ENCODE measurements around the gene RHOG. TPM values are rescaled to one million over a fixed set of nuclear protein-coding genes. Genes with fewer than 3 reads are reported as not detected.

The RHOG gene
- total RNA-seq, 1 experiment from 2014 or later = 33.6 TPM

DNA sequence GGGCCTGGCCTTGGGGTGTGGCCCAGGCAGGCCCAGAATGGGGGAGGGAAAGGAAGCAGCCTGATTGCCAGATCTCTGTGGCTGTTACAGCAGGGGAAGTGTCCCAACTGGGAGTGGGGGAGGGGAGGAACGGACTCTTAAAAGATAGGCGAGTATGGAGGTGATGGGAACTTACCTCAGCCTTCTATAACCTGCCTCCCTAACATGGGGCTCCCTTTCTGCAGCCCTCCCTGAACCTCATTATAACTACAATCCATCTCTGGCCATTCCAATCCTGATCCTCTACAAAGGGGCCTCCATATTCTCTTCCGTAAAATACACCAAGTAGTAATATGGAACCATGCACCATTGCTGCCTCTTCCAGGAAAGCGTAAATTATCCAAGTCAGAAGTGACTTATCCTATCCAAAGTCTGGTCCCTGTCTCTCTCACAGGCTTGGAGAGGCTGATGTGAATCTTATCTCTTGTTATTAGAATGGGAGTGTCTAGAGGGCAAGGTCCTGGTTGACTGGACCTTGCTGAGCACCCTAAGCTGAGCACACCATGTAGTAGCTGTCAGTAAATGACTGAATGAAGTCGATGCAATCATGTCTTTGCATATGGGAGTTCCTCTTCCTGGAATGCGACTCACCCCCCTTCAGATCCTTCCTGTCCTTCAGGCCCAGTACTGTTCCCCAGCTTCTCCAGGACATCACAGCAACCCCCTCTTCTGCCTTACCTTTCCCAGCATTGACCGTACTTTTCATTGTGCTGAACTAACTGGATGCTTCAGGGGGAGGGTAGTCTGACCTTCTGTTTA, 5.9 kb downstream of the RHOG start:
- Mint-ChIP-seq H3K36me3 (peaks cover 16% of the 10 kb centered on the region), H3K27me3 (ENCODE audit: low read depth) (no peaks in the 10 kb centered on the region), H3K27ac (no peak overlapping the region), H3K9me3 (no peaks in the 10 kb centered on the region), H3K4me3 (peak overlapping the region; percentile 10), H3K4me1 (peaks cover 53% of the 10 kb centered on the region)
- TF ChIP-seq, protein P1, sequence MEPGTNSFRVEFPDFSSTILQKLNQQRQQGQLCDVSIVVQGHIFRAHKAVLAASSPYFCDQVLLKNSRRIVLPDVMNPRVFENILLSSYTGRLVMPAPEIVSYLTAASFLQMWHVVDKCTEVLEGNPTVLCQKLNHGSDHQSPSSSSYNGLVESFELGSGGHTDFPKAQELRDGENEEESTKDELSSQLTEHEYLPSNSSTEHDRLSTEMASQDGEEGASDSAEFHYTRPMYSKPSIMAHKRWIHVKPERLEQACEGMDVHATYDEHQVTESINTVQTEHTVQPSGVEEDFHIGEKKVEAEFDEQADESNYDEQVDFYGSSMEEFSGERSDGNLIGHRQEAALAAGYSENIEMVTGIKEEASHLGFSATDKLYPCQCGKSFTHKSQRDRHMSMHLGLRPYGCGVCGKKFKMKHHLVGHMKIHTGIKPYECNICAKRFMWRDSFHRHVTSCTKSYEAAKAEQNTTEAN (CRISPR knock-in tag; IDR thresholded peaks at IDR 0.05) = no peak
- TF ChIP-seq ZNF219 (CRISPR knock-in tag; IDR thresholded peaks at IDR 0.05; ENCODE audit: borderline replicate concordance) = no peak
- TF ChIP-seq, protein P2, sequence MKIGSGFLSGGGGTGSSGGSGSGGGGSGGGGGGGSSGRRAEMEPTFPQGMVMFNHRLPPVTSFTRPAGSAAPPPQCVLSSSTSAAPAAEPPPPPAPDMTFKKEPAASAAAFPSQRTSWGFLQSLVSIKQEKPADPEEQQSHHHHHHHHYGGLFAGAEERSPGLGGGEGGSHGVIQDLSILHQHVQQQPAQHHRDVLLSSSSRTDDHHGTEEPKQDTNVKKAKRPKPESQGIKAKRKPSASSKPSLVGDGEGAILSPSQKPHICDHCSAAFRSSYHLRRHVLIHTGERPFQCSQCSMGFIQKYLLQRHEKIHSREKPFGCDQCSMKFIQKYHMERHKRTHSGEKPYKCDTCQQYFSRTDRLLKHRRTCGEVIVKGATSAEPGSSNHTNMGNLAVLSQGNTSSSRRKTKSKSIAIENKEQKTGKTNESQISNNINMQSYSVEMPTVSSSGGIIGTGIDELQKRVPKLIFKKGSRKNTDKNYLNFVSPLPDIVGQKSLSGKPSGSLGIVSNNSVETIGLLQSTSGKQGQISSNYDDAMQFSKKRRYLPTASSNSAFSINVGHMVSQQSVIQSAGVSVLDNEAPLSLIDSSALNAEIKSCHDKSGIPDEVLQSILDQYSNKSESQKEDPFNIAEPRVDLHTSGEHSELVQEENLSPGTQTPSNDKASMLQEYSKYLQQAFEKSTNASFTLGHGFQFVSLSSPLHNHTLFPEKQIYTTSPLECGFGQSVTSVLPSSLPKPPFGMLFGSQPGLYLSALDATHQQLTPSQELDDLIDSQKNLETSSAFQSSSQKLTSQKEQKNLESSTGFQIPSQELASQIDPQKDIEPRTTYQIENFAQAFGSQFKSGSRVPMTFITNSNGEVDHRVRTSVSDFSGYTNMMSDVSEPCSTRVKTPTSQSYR (CRISPR knock-in tag; IDR thresholded peaks at IDR 0.05) = peak; percentile 65; the same call in 1 of the 2 replicates
- CTCF ChIA-PET = interaction anchor here (1.0 to 4.7 kb wide), 5 partner anchors 10 to 26 kb away, joined by 4 to 34 read pairs (median 5); partner anchors contain the start of gene STIM1
- ATAC-seq (peak; percentile 53), DNase-seq (ENCODE audit: low spot score) (peak; percentile 28)
- POLR2A ChIA-PET = no interaction called here

DNA sequence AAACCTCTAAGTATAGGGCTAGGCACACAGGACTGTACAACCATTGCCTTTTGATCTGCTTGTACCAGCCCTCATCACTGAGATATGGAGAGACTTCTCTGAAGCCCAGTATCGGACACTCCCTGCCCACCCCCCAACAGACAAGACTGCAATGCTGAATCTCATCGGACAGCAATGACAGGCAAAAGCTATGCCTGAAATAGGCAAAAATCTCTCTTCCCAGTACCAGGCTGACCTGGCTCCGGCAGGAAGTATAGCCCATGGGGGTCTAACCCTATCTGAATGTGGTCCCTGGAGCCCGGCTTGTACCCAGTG, 6.5 kb downstream of the RHOG start:
- POLR2A ChIA-PET = no interaction called here
- Mint-ChIP-seq H3K4me3 (no peak overlapping the region), H3K36me3 (peaks cover 17% of the 10 kb centered on the region), H3K27me3 (ENCODE audit: low read depth) (no peaks in the 10 kb centered on the region), H3K27ac (peak overlapping the region; percentile 67; the same call in 1 of the 2 replicates), H3K4me1 (peaks cover 48% of the 10 kb centered on the region), H3K9me3 (no peaks in the 10 kb centered on the region)
- DNase-seq (ENCODE audit: low spot score) (no peak), ATAC-seq (no peak)
- TF ChIP-seq, protein P3, sequence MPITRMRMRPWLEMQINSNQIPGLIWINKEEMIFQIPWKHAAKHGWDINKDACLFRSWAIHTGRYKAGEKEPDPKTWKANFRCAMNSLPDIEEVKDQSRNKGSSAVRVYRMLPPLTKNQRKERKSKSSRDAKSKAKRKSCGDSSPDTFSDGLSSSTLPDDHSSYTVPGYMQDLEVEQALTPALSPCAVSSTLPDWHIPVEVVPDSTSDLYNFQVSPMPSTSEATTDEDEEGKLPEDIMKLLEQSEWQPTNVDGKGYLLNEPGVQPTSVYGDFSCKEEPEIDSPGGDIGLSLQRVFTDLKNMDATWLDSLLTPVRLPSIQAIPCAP (CRISPR knock-in tag; IDR thresholded peaks at IDR 0.05) = no peak
- TF ChIP-seq MYBL2 (CRISPR knock-in tag; IDR thresholded peaks at IDR 0.05) (no peak), ZNF396 (CRISPR knock-in tag; IDR thresholded peaks at IDR 0.05; ENCODE audit: borderline replicate concordance) (no peak), FOXP1 (CRISPR knock-in tag; IDR thresholded peaks at IDR 0.05; ENCODE audit: borderline replicate concordance) (no peak), ZNF263 (CRISPR knock-in tag; IDR thresholded peaks at IDR 0.05; ENCODE audit: low read depth) (no peak), ZNF219 (CRISPR knock-in tag; IDR thresholded peaks at IDR 0.05; ENCODE audit: borderline replicate concordance) (no peak), TCF7 (CRISPR knock-in tag; IDR thresholded peaks at IDR 0.05; ENCODE audit: low read depth) (no peak), ZNF232 (CRISPR knock-in tag; IDR thresholded peaks at IDR 0.05) (no peak), NFYB (CRISPR knock-in tag; conservative IDR thresholded peaks at IDR 0.05; ENCODE audit: low read depth) (no peak), ESRRA (CRISPR knock-in tag; IDR thresholded peaks at IDR 0.05; ENCODE audit: borderline replicate concordance) (no peak), NR2C2 (CRISPR knock-in tag; IDR thresholded peaks at IDR 0.05) (no peak), HMGA2 (CRISPR knock-in tag; IDR thresholded peaks at IDR 0.05) (no peak), SOX15 (CRISPR knock-in tag; IDR thresholded peaks at IDR 0.05) (no peak)
- TF ChIP-seq, protein P4, sequence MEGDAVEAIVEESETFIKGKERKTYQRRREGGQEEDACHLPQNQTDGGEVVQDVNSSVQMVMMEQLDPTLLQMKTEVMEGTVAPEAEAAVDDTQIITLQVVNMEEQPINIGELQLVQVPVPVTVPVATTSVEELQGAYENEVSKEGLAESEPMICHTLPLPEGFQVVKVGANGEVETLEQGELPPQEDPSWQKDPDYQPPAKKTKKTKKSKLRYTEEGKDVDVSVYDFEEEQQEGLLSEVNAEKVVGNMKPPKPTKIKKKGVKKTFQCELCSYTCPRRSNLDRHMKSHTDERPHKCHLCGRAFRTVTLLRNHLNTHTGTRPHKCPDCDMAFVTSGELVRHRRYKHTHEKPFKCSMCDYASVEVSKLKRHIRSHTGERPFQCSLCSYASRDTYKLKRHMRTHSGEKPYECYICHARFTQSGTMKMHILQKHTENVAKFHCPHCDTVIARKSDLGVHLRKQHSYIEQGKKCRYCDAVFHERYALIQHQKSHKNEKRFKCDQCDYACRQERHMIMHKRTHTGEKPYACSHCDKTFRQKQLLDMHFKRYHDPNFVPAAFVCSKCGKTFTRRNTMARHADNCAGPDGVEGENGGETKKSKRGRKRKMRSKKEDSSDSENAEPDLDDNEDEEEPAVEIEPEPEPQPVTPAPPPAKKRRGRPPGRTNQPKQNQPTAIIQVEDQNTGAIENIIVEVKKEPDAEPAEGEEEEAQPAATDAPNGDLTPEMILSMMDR (IDR thresholded peaks at IDR 0.05) = no peak
- TF ChIP-seq, protein P5, sequence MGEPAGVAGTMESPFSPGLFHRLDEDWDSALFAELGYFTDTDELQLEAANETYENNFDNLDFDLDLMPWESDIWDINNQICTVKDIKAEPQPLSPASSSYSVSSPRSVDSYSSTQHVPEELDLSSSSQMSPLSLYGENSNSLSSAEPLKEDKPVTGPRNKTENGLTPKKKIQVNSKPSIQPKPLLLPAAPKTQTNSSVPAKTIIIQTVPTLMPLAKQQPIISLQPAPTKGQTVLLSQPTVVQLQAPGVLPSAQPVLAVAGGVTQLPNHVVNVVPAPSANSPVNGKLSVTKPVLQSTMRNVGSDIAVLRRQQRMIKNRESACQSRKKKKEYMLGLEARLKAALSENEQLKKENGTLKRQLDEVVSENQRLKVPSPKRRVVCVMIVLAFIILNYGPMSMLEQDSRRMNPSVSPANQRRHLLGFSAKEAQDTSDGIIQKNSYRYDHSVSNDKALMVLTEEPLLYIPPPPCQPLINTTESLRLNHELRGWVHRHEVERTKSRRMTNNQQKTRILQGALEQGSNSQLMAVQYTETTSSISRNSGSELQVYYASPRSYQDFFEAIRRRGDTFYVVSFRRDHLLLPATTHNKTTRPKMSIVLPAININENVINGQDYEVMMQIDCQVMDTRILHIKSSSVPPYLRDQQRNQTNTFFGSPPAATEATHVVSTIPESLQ (CRISPR knock-in tag; IDR thresholded peaks at IDR 0.05) = no peak
- CTCF ChIA-PET = interaction anchor here (1.4 to 1.5 kb wide), 2 partner anchors 9 to 15 kb away, joined by 5 read pairs; no protein-coding TSS in a partner anchor
